GM19452 (cell line): ENCODE data around the gene ZNF500.

Experiments used
- ATAC-seq: cut with Tn5 transposase; IDR thresholded peaks from one replicate; pipeline ENCODE4 v1.9.1; 2021; ENCODE audit not compliant: unreplicated experiment

ZNF500 gene

GRCh38 chr16:4713663-4714501, 53.1 kb downstream of the ZNF500 start:
- ATAC-seq = no peak

GRCh38 chr16:4709481-4709880, 57.5 kb downstream of the ZNF500 start:
- no peak for ATAC-seq

DNA sequence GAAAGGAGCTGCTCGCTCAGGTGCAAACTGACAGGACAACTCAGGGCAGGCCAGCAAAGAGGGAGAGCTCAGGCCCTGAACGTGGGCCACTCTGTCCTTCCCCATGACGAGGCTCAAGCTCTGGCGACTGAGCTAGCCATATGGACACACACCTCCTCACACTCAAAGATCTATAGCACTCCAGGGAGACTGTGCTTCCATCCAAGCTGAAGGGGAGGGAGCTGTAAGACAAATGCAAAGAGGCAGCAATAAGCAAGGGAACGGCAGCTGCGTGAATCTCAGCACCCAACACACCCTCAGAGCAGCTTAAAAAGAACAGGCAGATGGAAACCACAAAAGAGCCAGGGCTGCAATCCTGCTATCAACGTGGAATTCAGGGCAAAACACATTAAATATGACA, 60.1 kb downstream of the ZNF500 start:
- ATAC-seq = no peak

DNA sequence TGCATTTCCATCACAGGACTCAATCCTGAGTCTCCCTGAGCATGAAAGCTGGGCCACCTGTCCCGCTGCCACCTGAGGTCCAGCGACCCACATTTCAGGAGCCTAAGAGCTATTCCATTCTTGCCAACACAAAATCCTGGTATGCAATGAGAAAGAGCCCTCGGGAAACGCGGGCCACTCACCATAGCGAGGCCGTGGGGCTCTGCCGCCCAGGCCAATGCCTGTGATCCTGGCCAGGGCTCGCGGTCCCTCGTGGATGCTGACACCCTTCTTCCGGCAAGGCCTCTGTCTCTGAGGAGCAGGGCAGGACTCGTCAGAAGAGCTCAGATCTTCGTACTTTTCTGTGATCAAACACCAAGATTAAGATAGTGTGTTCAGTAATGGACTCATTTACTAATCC, 62.0 kb downstream of the ZNF500 start:
- ATAC-seq = no peak

DNA sequence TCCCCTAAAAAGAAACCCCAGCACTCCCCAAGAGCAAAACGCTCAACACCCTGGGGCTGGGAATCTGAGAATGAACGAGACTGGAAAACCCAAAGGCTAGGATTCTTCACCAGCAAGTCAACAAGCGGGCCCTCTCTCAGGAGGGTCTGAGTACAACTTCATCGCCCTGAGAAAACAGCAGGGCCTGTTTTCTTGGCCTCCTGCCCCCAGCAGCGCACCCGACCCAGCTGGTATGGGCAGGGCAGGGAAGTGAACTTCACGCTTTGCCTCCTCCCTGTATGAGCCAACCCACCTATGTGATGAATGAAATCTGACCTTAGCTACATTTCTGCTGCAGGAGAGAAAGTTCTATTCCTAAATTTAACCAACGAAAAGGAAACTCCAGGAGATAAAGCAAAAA, 62.5 kb downstream of the ZNF500 start:
- no peak for ATAC-seq

GRCh38 chr16:4703906-4704305, 63.1 kb downstream of the ZNF500 start:
- no peak for ATAC-seq

- ATAC-seq = no peak
Observed at GRCh38 chr16:4702466-4702808, 64.5 kb downstream of the ZNF500 start.

- no peak for ATAC-seq
Observed at GRCh38 chr16:4701791-4702465, 65.0 kb downstream of the ZNF500 start.

DNA sequence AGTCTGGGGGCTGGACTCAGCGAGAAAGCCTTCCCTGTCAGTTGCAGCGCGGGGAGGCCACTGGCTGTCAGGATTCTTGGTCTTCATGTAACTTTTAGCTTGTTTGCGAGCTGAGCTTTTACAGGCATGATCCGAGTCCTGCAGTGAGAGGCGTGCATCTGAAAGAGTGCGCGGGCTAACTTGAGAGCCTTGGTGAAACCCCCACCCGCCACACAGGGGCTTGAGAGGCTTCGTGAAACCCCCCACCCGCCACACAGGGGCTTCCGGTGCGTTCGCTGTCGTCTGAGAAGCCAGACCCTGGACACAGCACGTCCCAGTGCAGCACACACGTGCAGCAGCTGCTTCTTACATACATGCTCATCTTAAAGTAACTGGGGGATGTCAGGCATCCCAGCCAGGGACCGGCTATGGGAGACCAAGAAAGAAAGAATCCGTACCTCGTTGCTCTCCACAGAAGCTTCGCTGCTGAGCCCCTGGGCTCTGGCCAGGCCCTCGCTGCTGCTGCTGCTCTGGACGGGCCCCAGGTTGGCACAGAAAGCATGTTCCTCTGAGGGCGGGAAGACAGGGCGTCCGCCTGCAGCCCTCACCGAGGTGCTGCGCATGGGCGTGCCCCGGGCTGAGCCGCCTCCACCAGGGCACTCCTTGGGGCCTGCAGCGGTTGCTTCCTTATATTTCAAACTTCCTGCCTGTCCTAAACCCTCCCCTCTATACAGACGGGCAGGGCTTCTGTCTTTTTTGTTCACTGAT, 65.8 kb downstream of the ZNF500 start:
- ATAC-seq = no peak

- ATAC-seq = no peak
Observed at GRCh38 chr16:4700380-4700996, 66.5 kb downstream of the ZNF500 start.

GRCh38 chr16:4699046-4699556, 67.9 kb downstream of the ZNF500 start:
- ATAC-seq = no peak

DNA sequence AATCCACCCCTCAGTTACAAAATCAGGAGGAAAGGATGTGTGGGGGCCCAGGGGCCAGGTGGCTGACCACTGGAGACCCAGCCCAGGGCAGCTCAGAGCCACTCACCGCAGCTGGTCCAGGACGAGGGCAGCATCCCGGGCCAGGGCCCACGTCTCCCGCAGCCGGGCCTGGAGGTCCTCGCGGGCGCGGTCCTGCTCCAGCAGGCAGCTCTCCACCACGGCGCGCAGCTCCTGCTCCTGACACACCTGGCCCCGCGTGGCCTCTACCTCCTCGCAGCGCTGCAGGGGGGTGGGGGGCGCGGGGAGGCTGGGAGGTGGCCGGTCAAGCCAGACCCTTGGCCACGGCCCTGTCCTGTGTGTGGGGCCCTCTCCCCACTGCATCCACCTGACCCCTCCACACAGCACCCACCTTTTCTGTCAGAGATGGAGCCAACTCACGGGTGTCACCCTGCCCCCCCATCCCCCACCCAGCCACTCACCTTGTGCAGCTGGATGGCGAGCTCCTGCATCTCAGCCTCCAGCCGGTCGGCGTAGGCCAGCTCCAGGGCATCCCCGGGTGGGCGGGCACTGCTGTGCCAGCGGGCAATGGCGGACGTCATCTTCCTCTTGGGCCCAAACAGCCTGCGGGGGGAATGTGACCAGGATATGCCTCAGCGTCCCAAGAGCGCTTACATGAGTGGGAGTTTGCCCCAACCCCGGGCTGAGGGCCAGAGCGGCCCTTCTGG, 68.5 kb downstream of the ZNF500 start:
- no peak for ATAC-seq
